HG03558 (cell line): Measurements from ENCODE around the gene CPNE2.
"Not testable (repeated sequence)": the region's sequence is repeated elsewhere in the genome, so short reads cannot be mapped to it uniquely, and the experiment has no call there.

Source experiments
- ATAC-seq: cut with Tn5 transposase; IDR thresholded peaks from one replicate; pipeline ENCODE4 v1.9.1; 2021; ENCODE audit warnings: moderate number of reproducible peaks; ENCODE audit not compliant: unreplicated experiment; ENCODE audit errors: extremely low read depth

Gene CPNE2

DNA sequence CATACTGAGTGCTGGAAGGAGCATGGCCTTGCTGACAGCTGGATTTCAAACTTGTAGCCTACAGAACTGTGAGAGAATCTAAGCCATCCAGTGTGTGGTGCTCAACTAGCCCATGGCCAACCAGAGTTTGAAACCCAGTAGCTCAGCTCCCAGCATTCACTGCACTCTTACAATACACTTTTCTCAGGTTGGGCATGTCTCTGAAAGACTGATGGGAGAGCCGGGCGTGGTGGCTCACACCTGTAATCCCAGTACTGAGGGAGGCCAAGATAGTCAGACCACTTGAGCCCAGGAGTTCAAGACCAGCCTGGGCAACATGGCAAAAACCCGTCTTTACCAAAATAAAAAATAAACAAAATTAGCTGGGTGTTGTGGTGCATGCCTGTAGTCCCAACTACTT lies 3.8 kb downstream of the CPNE2 start:
- no peak for ATAC-seq

DNA sequence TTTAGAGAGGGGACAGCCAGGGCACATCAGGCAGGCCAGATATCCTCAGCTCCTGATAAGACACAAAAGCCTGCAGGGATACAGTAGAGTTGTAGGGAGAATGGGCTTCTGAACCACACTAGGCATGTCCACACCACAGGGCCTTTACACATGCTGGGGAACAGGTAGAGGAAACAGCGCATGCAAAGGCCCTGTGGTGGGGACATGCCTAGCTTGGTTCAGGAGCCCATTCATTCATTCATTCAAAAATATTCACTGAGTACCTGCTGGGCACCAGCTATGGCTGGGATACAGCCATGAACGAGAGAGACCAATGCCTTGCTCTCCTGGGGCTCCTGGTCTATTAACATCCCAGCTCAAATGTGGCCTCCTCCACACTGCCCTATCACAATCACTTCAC lies 4.4 kb downstream of the CPNE2 start:
- ATAC-seq: no peak

DNA sequence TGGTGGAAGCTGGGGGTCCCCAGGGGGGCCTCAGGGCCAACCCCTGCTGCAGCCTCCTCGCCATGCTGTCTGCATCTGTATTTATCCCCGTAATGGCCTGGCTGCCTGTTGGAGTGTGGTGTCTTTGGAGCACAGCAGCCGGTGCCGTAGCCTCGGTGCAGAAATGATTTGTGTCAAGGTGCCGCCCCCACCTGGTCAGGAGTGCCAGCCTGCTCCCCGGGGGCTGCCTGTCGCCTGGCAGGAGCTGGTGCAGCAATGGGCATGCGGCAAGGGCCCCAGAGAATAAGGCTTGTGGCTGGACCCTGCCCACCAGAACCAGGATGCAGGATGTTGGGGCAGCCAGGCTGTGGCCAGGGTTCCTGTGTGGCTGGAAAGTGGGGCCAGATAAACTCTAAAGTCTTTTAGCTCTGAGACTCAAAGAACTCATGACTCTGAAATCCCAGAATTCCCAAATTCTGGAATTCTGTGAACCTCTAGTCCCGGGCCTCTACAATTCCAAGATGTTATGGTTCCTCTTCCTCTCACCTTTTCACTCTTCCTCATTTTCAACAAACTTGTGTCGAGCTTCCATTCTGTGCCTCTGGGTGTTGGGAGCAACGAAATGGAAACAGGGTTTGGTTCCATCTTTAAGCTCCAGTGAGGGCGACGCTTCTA lies 5.9 kb downstream of the CPNE2 start:
- no peak for ATAC-seq

DNA sequence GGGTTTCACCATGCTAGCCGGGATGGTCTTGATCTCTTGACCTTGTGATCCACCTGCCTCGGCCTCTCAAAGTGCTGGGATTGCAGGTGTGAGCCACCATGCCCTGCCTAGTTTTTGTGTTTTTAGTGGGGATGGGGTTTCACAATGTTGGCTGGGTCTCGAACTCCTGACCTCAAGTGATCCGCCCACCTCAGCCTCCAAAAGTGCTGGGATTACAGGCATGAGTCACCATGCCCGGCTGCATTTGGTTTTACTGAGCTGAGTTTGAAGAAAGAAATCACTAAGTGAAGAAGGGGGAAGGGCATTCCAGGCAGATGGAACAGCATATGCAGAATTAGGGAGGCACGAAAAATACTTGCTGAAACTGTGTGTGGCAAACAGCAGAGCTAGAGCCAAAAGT lies 7.6 kb downstream of the CPNE2 start:
- ATAC-seq: not testable (repeated sequence)

DNA sequence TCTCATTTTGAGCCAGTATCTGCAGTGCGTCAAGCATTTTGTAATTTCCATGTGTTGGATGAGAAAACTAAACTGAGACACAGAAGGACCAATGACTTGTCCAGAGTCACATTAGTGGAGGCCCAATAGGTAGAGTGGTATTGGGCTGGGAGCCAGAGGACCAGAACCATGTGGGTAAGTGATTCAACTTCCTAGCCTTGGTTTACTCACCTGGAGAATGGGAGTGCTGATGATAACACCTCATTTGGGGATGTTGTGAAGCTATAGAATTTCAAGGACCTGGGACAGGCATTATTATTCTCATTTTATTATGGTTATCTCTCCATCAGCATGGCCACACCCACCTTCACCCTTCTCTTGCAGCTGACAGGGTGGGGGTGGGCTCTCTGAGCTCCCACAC lies 8.1 kb downstream of the CPNE2 start:
- ATAC-seq: no peak

DNA sequence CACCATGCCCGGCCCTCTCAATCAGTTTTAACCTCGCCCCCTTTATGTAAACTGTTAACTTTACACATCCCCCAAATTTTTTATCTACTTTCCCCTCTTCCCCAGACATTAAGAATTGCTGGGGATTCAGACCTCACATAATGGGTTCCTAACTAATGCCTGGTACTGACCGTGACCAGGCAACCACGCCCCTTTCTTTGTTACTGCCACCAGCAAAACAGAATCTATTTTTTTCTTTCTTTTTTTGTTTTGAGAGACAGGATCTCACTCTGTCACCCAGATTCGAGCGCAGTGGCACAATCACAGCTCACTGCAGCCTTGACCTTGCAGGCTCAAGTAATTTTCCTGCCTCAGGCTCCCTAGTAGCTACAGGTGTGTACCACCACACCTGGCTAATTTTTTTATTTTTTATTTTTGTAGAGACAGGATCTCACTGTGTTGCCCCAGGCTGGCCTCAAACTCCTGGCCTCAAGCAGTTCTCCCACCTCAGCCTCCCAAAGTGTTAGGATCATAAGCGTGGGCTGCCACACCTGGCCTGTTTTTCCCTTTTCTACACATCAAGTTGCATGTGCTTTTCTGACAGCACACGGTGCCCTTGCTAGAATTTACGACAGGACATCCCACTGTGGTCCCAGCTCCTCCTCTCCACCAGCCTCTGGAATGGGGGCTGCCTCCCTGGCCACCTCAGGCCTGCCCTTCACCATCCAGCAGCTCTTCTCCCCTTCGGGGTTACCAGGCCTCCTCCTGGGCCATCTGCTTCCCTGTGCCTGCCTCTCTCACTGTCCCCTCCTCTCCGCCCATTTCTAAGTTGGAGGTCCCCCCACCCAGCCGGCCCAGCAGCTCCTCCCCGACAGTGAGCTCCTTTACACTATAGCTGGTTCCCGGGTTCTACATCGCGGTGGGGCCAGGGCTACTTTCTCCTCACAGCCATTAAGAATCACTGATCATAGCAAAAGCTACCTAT lies 10.8 kb downstream of the CPNE2 start:
- no peak for ATAC-seq

DNA sequence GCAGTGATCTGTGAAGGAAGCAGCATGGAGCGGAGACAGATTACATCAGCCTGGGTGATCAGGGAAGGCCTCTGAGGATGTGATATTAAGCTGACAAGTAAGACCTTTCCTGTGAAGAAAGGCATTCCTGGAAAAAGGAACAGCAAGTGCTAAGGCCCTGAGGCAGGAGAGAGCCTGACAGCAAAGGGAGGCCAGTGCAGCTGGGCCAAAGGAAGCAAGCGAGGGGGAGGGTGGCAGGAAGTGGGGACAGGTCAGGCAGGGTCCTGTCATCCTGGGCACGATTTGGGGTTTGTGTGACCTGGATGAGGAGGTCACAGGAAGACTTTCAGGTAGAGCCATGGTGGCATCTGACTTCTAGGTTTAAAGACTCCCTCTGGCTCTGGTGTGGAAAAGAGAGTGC lies 12.3 kb downstream of the CPNE2 start:
- ATAC-seq: no peak

DNA sequence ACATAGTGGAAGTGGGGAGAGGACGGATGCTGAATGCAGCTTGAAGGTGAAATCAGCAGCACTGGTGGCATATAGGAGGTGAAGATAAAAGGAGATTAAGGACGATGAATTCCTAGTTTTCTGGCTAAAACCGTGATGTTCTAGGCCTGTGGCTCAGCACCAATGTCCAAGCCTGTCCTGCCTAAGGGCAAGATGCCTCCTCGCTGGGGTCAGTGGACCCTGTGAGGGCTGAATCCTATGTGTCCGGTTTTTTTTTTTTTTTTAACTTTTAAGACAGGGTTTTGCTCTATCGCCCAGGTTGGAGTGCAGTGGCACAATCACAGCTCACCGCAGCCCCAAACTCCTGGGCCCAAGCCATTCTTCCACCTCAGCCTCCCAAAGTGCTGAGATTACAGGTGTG lies 12.8 kb downstream of the CPNE2 start:
- no peak for ATAC-seq

DNA sequence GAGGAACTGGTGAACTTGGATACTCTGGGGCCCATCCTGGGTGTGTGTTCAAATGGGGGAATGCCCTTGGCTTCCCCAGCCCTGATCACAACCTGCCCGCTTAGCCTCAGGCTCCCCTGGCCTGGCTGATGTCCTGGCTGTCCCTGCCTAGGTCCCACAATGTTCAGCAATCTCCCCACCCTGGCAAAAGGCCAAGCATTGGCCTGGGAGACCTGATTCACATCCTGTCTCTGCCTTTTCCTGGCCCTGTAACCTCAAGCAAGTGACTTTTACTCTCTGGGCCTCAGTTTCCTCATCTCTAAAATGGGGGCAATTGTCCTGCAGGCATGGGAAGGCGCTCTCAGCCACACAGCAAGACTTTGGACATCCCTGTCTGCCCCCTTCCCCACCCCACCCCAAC lies 14.4 kb downstream of the CPNE2 start:
- no peak for ATAC-seq

DNA sequence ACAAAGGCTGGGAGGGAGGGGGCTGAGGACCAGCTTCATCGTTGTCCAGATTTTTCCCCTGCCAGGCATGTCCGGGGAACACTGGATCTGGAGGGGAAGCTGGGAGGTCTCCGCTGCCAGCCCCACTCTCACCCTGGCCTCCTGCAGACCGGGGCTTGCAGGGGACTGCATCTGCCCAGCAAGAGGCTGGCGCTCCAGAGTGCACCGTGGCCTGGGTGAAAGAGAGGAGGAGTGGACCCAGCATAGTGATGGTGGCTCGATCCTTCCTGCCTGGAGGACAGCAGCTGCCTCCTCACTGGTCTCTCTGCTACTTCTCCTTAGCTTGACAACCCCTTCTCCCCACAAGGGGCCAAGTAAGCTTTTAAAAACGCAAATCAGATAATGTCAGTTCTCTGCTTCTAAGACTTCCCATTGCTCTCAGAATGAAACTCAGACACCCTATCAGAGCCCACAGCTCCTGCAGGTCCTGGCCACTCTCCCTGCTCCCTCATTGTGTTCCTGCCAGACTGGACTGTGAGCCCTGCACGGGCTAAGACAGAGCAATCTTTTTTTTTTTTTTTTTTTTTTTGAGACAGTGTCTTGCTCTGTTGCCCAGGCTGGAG lies 15.0 kb downstream of the CPNE2 start:
- no peak for ATAC-seq

DNA sequence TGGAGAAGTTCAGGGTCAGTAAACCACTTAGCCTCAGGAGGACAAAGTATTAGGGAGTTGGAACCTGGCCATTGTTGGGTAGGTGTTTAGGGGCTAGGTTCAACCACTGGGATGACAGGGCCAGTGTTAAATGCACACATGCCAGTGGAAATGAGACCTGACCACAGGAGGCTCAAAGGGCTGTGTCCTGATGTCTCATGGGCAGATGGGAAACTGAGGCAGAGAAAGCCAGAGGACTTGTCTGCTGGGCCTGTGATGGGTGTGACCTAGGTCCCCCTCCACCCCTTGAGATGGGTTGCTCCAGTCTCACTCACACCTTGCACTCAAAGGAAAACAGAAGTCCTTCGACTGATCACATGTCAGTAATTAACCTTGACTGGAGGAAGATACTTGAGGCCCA lies 16.0 kb downstream of the CPNE2 start:
- ATAC-seq: no peak

DNA sequence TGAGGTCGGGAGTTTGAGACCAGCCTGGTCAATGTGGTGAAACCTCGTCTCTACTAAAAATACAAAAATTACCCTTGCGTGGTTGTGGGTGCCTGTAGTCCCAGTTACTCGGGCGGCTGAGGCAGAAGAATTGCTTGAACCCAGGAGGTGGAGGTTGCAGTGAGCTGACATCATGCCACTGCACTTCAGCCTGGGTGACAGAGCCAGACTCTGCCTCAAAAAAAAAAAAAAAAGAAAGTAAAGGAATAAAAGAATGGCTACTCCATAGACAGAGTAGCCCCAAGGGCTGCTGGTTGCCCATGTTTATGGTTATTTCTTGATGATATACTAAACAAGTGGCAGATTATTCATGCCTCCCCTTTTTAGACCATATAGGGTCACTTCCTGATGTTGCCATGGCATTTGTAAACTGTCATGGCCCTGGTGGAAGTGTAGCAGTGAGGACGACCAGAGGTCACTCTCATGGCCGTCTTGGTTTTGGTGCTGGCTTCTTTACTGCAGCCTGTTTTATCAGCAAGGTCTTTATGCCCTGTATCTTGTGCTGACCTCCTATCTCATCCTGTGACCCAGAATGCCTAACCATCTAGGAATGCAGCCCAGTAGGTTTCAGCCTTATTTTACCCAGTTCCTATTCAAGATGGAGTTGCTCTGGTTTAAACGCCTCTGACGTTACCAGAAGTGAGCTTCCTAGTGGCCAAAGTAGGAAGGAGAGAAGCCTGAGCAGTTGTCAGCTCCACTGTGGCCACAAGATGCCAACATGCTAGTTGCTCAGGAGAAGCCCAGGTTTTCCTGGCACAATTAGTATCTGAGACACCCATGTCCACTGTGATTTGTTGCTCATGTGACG lies 17.1 kb downstream of the CPNE2 start:
- ATAC-seq: not testable (repeated sequence)

DNA sequence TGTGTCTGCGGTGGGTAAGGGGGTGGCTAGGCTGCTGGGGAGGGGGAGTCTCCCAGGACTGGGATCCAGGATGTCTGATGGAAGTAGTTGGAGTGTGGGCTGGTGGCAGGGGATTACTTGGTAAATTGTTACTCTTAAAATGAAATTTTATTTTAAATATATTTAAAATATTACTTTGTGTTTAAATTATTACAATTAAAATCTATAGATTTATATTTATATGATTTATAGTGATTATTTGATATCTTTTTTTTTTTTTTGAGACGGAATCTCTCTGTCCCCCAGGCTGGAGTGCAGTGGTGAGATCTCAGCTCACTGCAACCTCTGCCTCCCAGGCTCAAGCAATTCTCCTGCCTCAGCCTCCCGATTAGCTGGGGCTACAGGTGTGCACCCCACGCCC lies 18.6 kb downstream of the CPNE2 start:
- ATAC-seq: no peak

DNA sequence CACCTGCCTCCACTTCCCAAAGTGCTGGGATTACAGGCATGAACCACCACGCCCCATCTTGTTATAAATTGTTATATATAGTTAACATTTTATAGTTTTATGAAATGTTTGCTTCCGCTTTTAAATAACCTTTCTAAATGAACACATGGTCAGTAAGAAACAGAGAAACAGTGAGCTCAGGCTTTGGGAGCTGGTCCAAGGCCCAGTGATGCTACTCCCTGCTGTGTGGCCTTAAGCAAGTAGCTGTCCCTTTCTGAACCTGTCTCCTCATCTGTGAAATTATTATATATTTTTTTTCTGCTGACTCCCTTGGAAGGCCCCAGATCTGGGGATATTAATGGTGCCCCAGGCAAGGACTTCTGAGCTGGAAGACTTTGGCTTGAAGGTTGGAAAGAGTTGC lies 19.0 kb downstream of the CPNE2 start:
- ATAC-seq: no peak

DNA sequence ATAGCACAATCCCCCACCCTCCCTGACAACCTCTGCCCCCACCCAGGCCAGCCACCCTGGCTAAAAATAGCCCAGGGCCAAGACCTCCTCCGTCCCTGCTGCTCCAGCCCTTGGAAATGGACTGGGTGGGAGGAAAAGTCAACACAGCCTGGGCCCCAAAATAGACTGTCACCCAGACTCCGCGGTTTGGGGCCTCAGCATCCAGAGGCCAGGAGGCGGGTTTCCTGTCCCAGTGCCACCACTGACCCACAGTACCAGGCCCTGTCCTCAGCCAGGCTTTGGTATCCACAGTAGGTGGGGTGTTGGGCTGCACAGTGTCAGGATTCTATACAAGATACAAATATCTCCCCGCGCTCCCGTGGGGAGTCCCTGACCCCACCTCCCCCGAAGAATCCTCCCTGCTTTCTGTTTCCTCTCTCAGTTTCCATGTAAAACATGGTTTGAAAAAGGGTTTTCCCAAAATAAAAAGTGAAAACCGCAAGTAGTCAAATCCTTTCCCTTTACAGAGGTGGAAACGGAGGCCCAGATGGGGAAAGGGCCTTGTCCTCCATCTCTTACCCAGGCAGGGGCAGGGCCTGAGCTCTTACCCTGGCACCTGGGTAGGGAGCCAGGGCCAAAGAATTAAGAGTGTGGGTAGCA lies 20.1 kb downstream of the CPNE2 start:
- no peak for ATAC-seq

DNA sequence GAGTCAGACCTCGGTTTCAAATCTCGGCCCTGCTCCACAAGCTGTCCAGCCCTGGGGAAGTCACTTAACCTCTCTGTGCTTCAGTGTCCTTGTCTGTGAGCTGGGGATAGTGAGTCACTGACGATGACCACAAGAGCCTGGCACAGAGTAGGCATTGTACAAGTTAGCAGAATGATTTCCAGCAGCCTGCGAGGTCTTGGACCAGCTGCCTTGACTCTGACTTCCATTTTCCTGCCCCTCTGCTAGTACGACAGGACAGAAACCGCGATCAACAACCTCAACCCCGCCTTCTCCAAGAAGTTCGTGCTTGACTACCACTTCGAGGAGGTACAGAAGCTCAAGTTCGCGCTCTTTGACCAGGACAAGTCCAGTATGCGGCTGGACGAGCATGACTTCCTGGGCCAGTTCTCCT lies 20.7 kb downstream of the CPNE2 start:
- no peak for ATAC-seq

DNA sequence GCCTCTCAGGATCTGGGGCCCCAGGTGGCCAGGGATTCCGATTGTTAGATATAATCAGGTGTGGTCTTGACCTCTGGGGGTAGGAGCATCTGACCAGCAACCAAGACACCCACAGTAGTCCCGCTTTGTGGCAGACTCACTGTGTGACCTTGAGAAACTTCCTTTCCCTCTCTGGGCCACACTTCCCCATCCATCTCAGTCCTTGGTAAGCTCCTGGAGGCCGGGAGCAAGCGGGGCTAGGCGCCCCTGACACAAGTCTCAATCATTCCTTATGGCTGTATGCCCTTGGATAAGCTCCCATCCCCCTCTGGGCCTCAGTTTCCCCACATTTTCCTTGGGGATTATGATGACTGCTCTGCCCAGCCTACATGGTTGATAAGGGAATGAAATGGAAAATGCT lies 21.3 kb downstream of the CPNE2 start:
- no peak for ATAC-seq

DNA sequence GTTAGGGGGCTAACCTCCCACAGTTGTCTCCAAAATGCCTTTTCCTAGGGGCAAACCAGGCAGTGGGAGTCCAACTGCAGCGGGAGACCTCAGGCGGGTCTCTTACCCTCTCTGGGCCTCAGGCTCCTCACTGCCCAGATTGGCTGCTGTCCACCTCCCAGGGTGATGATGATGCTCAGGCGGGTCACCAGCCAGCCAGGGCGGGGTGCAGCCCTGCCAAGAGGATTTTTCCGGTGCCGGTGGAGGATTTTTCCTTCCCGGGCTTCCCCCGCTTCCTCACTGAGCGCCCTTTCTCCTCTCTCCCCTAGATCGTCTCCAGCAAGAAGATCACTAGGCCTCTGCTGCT lies 22.8 kb downstream of the CPNE2 start:
- no peak for ATAC-seq

DNA sequence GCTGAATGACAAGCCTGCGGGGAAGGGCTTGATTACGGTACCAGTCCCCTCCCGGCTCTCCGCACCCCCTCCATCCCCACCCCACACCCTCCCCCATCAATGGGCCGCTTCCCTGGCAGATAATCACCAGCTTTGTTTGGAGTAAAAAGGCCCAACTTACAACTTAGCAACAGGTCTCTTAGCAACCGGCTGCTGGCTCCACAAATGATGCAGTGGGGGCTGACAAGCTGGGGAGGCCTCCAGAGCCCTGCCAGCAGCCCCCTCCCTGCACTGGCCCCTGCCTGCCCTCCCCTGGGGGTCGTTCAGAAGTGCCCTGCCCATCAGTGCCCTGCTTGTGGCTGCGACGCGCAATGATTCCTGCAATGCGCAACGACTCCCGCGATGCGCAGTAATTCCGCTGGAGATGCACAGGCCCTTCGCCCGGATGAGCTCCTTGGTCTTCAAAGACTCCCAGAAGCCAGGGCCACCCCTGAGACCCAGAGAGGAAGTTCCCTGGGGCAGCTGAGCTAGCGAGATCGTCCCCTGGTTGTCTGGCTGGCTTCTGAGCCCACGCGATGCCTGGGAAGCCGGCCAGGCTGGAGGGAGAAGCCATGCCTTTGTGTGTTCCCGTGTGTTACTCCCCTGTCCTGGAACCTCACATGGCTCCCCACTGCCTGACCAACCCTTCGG lies 23.3 kb downstream of the CPNE2 start:
- ATAC-seq: no peak
